DND-41 (cell line): ENCODE results near the gene TXN.

Experiments
- EZH2 ChIP-seq: IDR thresholded peaks from 3 replicates; pipeline ENCODE4 v1.6.1; 2012; ENCODE audit warnings: borderline replicate concordance, low read depth, mild to moderate bottlenecking, moderate library complexity, low read length, inconsistent platforms; ENCODE audit not compliant: severe bottlenecking
- TF ChIP-seq, protein P1 (sequence below): IDR thresholded peaks from 2 replicates; pipeline ENCODE4 v1.5.1; 2012; ENCODE audit warnings: borderline replicate concordance, low read length, moderate library complexity, mild to moderate bottlenecking; ENCODE audit not compliant: poor library complexity, severe bottlenecking; ENCODE audit errors: extremely low read depth

DNA sequence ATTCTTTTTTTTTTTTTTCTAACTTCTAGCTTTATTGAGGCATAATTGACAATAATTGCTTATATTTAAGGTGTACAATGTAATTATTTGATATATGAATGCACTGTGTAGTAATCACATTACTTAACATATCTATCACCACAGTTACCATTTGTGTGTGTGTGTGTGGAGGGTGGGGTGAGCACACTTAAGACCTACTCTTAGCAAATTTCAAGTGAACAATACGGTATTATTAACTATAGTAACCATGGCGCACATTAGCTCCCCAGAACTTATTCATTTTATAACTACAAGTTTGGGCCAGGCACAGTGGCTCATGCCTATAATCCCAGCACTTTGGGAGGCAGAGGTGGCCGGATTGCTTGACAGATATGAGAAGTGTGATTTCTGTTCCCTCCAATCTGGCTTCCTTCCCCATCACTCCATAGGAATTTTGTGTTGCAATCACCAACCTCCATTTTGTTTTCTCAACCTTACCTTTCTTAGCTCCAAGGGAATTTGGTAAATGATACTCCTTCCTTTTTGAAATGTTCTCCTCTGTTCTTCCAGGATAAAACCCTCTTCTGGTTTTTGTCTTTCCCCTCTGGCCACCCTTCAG lies 14.9 kb downstream of the TXN start:
- TF ChIP-seq, protein P1, sequence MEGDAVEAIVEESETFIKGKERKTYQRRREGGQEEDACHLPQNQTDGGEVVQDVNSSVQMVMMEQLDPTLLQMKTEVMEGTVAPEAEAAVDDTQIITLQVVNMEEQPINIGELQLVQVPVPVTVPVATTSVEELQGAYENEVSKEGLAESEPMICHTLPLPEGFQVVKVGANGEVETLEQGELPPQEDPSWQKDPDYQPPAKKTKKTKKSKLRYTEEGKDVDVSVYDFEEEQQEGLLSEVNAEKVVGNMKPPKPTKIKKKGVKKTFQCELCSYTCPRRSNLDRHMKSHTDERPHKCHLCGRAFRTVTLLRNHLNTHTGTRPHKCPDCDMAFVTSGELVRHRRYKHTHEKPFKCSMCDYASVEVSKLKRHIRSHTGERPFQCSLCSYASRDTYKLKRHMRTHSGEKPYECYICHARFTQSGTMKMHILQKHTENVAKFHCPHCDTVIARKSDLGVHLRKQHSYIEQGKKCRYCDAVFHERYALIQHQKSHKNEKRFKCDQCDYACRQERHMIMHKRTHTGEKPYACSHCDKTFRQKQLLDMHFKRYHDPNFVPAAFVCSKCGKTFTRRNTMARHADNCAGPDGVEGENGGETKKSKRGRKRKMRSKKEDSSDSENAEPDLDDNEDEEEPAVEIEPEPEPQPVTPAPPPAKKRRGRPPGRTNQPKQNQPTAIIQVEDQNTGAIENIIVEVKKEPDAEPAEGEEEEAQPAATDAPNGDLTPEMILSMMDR: no peak
- TF ChIP-seq EZH2: no peak
